ENCODE data around the gene GPC6. TPM values are rescaled to one million over a fixed set of nuclear protein-coding genes. Genes with fewer than 3 reads are reported as not detected.

Gene GPC6
- total and polyA plus RNA-seq, 2 experiments from 2014 or later, result 26.0 to 92.8 TPM

GRCh38 chr13:93700115-93700514, 473.5 kb downstream of the GPC6 start:
- Histone ChIP-seq H3K9me2 (replicated peaks; ENCODE audit: insufficient read depth) (no peaks in the 10 kb centered on the region), H3K27ac (no peak overlapping the region), H3K79me2 (no peaks in the 10 kb centered on the region), H3K4me2 (no peak overlapping the region), H4K20me1 (ENCODE audit: insufficient read depth, poor library complexity, severe bottlenecking) (no peaks in the 10 kb centered on the region), H3K9me3 (ENCODE audit: low read depth) (no peaks in the 10 kb centered on the region), H2AFZ (no peak overlapping the region), H3K4me1 (ENCODE audit: insufficient read depth) (no peaks in the 10 kb centered on the region), H3K27me3 (no peaks in the 10 kb centered on the region), H3K36me3 (replicated peaks; ENCODE audit: insufficient read depth, low read depth) (no peaks in the 10 kb centered on the region), H3K4me3 (no peak overlapping the region)
- WGBS (ENCODE audit: low lambda C conversion rate, missing lambda C conversion rate), result 79% methylated on average over 1 of the region's 1 CpG
- DNase-seq (ENCODE audit: low spot score), result no peak
- TF ChIP-seq EZH2 (IDR thresholded peaks at IDR 0.05; ENCODE audit: borderline replicate concordance) (no peak), EZH2phosphoT487 (IDR thresholded peaks at IDR 0.05; ENCODE audit: low read depth, severe bottlenecking, unreplicated experiment) (no peak)
- TF ChIP-seq, protein P1, sequence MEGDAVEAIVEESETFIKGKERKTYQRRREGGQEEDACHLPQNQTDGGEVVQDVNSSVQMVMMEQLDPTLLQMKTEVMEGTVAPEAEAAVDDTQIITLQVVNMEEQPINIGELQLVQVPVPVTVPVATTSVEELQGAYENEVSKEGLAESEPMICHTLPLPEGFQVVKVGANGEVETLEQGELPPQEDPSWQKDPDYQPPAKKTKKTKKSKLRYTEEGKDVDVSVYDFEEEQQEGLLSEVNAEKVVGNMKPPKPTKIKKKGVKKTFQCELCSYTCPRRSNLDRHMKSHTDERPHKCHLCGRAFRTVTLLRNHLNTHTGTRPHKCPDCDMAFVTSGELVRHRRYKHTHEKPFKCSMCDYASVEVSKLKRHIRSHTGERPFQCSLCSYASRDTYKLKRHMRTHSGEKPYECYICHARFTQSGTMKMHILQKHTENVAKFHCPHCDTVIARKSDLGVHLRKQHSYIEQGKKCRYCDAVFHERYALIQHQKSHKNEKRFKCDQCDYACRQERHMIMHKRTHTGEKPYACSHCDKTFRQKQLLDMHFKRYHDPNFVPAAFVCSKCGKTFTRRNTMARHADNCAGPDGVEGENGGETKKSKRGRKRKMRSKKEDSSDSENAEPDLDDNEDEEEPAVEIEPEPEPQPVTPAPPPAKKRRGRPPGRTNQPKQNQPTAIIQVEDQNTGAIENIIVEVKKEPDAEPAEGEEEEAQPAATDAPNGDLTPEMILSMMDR (IDR thresholded peaks at IDR 0.05; ENCODE audit: poor library complexity), result no peak

- Histone ChIP-seq H3K27ac (no peak overlapping the region), H3K36me3 (replicated peaks; ENCODE audit: insufficient read depth, low read depth) (no peaks in the 10 kb centered on the region), H3K79me2 (no peaks in the 10 kb centered on the region), H3K4me3 (no peak overlapping the region), H4K20me1 (ENCODE audit: insufficient read depth, poor library complexity, severe bottlenecking) (no peaks in the 10 kb centered on the region), H3K27me3 (no peaks in the 10 kb centered on the region), H3K9me2 (replicated peaks; ENCODE audit: insufficient read depth) (no peaks in the 10 kb centered on the region), H3K4me1 (ENCODE audit: insufficient read depth) (no peaks in the 10 kb centered on the region), H3K4me2 (no peak overlapping the region), H2AFZ (no peak overlapping the region), H3K9me3 (ENCODE audit: low read depth) (peaks cover under 1% of the 10 kb centered on the region)
- 89% methylated on average over 1 of the region's 1 CpG for WGBS (ENCODE audit: low lambda C conversion rate, missing lambda C conversion rate)
- TF ChIP-seq EZH2 (IDR thresholded peaks at IDR 0.05; ENCODE audit: borderline replicate concordance) (no peak), EZH2phosphoT487 (IDR thresholded peaks at IDR 0.05; ENCODE audit: low read depth, severe bottlenecking, unreplicated experiment) (no peak)
- TF ChIP-seq, protein P1 (IDR thresholded peaks at IDR 0.05; ENCODE audit: poor library complexity), result no peak
- DNase-seq (ENCODE audit: low spot score), result no peak
These were observed 481.9 kb downstream of the GPC6 start for GRCh38 chr13:93708308-93709075.

GRCh38 chr13:93709506-93710244, 483.1 kb downstream of the GPC6 start:
- no peak overlapping the region for H3K27ac ChIP-seq
- no peaks in the 10 kb centered on the region for H4K20me1 ChIP-seq (ENCODE audit: insufficient read depth, poor library complexity, severe bottlenecking)
- no peak for TF ChIP-seq EZH2phosphoT487 (IDR thresholded peaks at IDR 0.05; ENCODE audit: low read depth, severe bottlenecking, unreplicated experiment)
- TF ChIP-seq EZH2 (IDR thresholded peaks at IDR 0.05; ENCODE audit: borderline replicate concordance), result no peak
- TF ChIP-seq, protein P1 (IDR thresholded peaks at IDR 0.05; ENCODE audit: poor library complexity), result no peak
- no peaks in the 10 kb centered on the region for H3K4me1 ChIP-seq (ENCODE audit: insufficient read depth)
- no peak for DNase-seq (ENCODE audit: low spot score)
- peaks cover 6% of the 10 kb centered on the region for H3K9me3 ChIP-seq (ENCODE audit: low read depth)
- no peaks in the 10 kb centered on the region for H3K27me3 ChIP-seq
- no peak overlapping the region for H3K4me3 ChIP-seq
- H2AFZ ChIP-seq, result no peak overlapping the region
- H3K9me2 ChIP-seq (replicated peaks; ENCODE audit: insufficient read depth), result no peaks in the 10 kb centered on the region
- H3K4me2 ChIP-seq, result peak overlapping the region; percentile 13
- H3K79me2 ChIP-seq, result no peaks in the 10 kb centered on the region
- 0% methylated on average over 1 of the region's 1 CpG for WGBS (ENCODE audit: low lambda C conversion rate, missing lambda C conversion rate)
- H3K36me3 ChIP-seq (replicated peaks; ENCODE audit: insufficient read depth, low read depth), result no peaks in the 10 kb centered on the region
